CD4-positive, alpha-beta T cell treated with Interleukin-6 at 100 ng/mL for 8 hours (primary cell): ENCODE results near the gene PIGC.

ENCODE experiments used
- DNase-seq: peaks from one replicate; pipeline ENCODE4 v3.0.0-alpha.2; 2020; ENCODE audit warnings: mixed read lengths, low spot score

PIGC gene

DNA sequence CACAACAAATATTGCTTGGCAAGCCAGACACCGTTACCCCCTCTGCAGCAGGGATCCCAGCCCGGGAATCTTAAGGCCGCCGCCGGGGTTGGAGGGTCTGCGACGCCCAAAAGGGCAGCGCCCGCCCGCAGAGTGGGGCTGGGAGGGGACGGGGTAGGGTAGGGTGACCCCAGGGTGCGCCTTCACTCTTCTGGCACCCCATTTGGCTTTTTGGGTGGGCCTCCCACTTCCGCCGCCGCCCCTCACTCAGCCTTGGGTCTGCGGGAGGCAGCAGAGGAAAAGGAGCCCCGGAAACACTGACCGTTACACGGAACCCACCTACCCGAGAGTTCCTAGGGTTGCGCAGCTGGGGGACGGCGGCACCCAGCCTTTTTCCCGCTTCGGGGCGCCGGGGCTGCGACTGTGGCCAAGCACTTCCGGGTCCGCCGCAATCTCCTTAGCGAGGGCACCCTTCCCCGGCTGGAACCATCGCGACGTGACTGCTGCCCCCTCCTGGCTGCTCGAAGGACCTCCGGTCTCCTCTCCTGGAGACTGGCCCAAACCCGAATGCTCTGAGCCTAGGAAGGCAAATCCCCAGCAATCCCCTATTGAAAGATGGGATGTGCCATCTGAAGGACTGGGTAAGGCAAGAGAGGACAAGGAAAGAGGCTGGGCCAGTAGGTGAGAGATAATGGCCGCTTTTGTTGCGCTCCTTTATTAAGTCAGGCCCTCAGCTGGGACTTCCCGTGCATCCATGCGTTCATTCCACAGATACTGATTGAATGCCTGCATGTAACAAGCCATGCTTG is at the start of gene PIGC:
PIGC (minus strand) TSS at position 404 of the 788 bp plus-strand sequence. CDS start 1,447 bp downstream, outside the sequence.
- DNase-seq, result peak; percentile 91

DNA sequence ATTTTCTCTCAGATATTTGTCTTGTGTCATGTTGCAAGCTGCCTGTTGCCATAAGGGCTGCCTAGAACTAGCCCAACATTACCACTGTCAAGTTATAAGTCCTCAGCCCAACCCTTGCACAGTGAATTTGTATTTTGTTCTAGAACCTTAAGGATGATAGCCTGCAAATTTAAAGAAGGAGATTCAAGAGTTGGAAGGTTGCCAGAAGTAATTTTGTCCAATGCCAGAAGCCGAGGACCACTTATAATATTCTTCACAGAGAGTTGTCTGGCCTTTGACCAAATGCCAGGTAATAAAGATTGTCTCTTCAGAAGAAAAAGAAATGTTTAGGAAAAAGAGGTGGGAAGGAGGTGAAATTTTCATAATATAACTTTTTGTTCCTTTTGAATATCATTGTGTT is 48.6 kb upstream of the PIGC start:
- no peak for DNase-seq

DNA sequence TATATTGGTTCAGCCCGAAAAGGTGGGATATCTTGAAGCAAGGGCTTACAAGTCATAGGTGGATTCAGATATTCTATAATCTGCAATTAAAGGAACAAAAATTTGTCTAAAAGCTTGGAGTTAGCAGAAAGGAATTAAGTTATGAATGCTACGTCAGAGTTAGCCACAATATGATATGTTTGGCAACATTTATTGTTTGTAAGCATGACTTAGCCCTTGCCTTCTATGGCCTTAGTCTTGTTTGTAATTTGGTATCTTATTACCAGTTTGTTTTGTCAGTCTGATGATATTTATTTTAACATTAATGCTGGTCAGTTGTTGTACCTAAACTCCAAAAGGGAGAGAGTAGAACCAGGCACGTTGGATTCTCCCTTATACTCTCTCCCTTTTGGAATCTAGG is 46.0 kb upstream of the PIGC start:
- DNase-seq, result no peak

DNA sequence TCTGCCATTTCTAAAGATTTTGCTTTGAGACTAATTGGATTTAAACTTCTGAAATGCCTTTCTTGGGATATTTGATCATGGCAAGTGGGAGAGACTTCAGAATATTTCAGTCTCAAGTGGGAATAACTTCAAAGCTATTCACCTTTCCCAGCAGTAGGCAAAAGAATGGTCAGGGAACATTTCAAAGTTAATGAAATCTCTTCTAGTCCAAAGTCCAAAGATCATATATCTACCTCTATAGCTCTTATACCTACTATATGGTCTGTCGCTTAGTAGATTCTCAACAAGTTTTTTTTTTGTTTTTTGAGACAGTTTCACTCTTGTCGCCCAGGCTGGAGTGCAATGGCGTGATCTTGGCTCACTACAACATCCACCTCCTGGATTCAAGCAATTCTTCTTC is 44.5 kb upstream of the PIGC start:
- no peak for DNase-seq

DNA sequence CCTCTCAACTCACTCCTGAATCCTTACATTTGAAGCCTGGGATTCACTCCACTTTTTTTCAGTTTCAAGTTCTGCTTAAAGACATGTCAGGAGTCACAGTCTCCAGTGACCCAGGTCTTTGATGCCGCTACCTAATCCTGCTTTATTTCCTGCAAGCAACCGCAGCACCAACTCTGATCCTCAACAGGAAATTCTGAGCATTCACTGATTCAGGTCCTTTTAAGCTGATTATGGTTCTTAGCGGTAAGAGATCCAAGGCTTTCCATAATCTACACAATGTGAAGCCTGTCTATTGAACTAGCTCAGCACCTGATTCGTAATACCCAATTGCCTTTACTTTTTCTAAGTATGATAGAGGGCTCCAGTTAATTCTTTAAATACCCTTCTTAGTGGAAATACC is 43.7 kb upstream of the PIGC start:
- DNase-seq, result no peak

DNA sequence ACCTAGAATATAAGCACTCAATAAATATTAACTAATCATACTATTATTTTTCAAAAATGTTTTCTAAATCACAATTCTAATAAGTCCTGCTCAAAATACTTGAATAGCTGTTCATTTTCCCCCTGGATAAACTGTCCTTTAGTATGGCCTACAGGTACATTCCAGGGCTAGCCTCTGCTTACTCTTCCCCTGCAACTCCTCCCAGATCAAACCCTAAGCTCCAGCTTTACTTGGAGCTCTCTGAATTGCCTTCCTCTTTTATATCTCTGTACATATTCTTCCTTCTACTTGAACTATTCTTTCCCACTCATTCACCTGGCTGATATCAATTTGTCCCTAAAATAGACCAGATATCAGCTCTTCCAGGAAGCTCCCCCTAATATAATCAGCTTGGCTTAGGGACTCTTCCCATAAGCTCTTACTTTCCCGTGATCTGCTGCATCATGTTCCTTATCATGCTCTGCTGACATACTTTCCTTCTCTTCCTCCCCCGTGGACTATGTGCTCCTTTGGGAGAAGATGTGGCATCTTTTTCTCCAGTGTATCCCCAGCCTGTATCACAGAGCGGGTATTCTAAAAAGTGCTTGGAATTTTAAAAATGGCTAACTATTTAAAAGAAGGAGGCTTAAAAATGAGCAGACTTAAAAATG is 43.1 kb upstream of the PIGC start:
- DNase-seq, result no peak

DNA sequence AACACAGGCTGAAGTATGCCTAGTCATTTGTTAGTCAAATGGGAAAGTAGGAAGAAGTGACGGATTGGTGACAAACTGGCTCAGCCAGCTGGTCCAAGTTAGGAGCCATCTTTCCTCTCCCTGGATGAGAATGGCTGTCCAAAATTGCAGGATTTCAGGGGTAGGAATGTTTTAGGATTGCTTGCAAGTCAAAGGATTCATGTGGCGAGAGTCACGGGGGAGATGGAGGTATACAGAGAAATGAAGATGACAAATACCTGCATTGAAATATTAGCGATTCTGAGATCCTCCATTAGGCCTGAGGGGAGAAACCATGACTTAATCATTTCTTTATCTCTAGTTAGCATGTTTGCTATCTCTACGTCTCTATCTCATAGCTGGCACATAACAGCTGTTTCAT is 41.8 kb upstream of the PIGC start:
- DNase-seq, result no peak

DNA sequence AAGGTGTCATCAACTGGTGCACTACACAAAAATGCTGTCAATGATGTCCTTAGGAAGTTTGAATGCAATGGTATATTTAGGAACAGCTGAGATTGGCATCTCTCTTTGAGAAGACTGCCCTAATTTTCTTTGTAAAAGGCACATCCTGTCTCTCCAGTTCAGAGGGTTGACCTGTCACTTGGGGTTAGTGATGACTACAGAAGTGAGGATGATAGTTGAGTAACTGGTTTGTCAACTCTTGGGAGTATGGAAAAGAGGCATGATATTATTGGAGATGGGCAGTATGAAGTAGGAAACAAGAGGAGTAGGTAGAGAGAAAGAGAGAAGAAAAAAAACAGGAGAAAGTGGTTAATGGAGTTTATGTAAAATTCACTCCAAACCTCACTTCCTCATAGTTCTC is 40.4 kb upstream of the PIGC start:
- no peak for DNase-seq

DNA sequence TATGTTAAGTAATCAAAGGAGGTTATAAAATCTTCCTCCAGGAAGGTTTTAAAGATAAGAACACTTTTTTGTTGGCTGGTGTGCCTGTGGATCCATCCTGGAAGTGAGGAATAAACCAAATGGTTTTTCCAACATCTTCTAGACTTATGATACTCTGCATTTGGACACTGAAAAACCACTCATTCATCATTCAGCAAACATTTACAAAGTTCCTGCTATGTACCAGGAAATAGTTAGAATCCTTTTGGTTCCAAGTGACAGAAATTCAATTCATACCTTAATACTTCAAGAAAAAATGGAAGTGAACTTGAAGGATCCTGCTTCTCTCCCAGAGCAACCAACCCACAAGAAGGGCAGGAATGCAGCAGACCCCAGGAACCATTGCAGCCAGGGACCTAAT is 39.6 kb upstream of the PIGC start:
- no peak for DNase-seq

DNA sequence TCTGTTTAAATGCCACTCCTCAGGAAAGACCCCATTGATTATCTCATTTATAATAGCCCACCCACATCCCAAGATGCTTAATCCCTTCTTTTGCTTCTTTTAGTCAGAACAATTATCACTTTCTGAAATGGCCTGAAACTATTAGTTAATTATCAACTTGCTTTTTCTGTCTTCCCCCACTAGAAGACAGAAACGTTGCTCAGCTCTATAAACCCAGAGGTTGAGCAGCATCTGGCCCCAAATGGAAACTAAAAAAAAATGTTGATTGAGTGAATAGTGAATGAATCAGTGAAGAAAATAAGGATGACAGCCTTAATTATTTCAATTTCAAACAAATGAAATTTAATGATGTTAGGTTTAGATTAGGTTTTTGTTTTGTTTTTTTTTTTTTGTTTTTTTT is 38.2 kb upstream of the PIGC start:
- DNase-seq, result no peak

DNA sequence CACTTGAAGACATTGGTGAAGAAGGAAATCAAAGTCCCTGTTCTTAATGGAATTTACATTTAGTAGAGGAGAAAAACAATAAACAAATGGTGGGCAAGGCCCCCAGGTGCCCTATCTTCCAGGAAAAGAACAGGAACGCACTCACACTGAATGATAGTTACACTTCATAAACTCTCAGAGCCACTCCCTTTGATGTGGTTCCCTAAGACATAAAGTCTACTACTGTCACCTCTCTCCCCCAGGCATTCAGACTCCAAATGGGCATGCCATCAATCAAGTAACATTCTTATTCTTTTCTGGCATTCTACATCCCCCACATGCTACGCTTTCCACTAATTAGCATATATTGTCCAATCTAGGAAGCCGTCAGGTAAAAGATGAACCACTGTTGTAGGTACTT is 36.6 kb upstream of the PIGC start:
- DNase-seq, result no peak

DNA sequence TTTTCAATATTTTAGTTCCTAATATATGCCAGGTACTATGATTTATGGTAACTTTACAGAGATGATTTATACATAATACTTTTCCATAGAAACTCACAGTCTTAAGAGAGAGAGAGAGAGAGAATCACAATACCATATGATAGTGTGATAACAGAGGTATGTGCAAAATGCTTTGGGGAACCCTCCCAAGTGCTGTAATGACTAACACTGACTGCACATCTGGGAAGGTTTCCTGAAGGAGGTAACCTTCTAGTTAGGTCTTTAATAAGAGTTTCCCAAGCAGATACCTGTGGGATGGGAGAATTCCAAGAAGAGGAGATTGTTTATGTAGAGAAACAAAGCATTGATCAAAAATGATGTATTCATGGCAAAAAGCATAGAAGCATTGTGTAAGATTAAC is 34.6 kb upstream of the PIGC start:
- DNase-seq, result no peak

DNA sequence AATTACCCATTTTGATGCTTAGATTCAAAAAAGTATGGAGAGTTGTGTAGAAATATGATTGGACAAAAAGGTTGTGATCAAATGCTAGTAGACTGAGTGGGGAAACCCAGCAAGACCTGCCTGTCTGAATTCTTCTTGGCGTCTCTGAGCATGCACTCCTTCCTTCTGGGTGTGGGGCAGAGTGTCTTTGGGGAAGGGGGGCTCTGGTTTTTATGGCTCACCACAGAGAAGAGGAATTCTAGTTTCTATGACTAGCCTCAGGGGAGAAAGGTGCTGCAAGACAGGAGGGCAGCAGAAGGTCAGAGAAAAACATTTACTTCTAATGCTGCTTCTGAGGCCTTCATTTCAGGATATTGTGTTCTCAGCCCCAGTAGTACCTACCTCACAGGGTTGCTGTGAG is 33.9 kb upstream of the PIGC start:
- DNase-seq, result no peak

DNA sequence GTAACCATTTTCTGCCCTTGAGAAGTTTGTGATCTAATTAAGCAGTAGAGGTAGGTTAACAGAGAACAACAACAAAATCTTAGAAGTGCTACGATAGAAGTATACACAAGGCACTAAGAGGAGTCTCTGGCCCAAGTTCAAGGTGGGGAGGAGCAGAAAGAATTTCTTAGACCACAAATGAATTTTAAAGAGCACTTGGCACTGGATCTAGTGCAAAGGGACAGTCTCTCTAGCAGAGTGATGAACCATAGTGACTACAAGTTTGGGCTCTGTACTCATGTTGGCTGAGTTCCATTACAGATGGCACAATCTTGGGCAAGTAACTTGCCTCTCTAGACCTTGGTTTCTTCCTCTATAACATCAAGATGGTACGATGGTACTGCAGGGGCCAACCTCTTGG is 33.3 kb upstream of the PIGC start:
- no peak for DNase-seq

DNA sequence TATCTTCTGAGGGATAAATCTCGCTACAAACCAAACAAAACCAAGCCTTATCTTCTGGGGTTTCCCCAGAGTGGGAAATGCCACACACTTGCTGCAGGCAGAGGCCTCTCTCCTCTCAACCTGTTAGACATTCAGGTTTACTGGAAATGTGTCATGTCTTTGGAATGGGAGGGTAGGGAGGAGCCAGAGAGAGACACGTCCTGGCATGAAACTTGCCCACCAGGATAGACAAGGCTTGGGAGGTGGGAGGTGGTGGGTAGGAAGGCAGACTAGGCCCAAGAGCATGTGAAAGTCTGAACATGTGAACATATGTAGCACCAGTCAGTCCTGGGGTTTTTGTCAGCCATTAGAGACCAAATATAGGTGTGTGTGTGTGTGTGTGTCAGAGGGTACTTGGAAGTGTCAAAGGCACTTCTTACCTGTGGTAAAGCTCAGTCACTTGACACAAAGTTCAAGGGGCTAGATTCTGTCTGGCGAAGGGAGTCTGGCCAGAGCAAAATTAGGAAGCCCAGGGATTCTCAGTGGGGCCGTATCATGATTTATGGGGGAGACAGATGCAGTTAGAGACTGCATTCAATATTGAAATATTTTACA is 32.4 kb upstream of the PIGC start:
- DNase-seq, result no peak

DNA sequence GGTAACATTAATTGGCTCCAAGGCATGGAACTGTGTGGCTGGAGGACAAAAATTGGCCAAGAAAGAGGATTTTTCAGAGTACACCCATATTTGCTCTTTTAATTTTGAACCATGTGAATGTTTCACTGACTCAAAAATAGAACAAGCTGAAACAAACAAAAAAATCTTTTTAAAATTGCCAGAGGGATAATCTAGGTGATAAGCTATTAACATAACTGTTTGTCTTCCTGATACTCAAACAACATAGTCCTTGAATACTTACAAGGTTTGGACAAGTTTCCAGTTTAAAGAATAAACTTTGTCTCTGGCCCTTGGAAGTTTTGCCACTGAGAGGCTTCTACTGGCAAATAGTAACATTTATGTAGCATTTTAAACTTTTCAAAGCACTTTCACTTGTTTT is 30.0 kb upstream of the PIGC start:
- DNase-seq, result no peak

DNA sequence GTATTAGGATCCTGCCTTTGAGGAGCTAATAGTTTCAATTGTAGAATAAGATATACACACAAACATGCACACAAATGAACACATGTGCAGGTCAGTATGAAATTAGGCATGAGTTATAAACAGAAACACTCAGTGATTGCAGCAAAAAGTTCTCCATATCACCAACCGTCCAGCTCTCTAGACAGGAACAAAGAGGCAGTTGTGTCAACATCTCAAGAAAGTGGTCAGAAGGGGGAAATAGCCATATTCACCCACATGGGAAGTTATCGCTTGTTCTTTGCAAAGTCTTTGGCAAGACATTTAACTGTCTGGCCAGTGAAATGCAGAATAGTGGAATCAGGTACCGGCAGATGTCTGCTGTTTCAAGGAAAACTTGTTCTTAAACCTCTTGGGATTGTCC is 29.4 kb upstream of the PIGC start:
- no peak for DNase-seq

DNA sequence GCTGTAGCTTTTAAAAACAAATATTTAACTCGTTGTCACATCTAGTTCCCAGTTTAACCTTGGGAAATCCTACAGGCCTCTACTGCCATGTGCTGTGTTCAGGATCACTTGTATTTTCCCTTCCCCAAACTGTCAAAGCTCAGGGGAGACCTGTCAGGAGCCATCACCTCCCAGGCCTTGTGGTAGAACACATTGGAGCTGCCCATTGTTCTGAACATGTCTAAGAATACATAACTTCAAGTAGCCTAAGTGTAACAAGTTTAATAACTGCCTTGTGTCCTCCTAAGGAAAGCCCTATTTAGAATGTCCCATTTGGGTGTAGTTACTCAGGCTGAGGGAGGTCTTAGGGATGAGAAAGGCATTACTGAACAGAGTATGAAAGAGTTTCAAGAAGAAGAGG is 28.6 kb upstream of the PIGC start:
- no peak for DNase-seq

DNA sequence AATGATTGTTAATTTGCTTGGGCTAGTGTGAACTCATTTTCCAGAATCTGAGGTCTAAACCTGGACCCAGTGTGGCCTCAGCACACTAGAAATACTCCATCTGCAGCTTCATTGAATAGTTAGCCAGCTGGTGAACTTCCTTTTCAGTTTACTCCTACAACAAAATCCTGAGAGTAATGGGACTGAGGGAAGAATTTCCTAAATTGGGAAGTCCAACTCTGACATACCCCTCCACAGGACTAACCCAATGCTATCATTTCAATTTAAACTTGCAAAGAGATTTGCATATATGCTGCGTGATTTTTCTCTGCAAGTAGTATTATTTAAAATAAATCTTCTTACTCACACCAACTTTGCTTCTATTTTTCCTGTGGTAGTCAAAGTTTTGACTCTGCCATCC is 27.8 kb upstream of the PIGC start:
- no peak for DNase-seq

DNA sequence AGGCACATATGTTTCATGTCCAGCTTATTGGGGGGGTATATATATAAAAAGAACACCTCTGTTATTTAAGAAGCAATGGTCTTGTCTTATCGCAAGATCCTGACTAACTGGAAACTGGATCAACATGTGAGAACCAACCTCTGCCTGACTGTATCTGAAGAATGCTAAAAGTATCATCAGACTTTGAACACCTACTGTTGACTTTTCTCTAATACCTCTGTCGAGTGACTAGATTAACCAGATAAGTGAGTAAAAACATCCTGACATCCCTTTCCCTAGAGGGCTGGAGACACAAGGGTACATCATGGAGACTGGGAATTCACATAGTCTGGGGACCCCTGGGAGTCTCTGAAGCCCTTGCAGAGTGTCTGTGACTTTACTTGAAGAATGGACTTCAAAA is 26.3 kb upstream of the PIGC start:
- DNase-seq, result no peak

DNA sequence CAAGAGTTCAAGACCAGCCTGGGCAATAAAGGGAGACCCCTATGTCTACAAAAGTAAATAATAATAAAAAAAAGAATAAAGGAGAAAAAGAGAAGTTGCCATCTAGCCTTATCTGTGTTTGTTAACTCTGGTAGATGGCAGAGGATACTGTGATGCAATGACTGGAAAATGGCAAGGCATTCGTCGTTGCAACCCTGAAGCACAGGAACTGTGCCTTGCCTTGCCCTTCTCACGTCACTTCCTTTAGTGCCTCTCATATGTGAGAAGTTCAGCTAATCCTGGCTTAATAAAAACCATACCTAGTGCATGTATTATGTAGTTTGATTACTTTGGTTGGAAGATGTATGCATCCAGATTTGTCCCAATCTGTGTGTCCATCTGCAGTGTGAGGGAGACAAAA is 25.8 kb upstream of the PIGC start:
- DNase-seq, result no peak

DNA sequence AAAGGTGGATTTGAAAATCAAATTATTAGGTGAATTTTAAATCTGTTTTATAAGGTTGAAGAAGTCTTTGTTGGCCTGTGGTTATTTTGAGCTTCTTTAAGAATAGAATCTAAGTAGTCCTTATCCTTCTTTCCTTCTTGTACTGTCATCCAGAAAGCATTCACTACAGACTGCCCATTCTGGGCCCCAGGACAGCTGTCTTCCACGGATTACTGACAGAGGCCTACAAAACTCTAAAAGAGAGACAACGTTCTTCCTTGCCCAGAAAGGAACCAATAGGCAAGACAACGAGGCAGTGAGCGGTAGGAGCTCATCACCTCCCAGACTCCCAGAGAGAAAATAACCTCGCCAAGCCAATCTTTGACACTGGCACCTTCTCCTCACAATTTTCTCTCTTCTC is 24.4 kb upstream of the PIGC start:
- DNase-seq, result no peak

DNA sequence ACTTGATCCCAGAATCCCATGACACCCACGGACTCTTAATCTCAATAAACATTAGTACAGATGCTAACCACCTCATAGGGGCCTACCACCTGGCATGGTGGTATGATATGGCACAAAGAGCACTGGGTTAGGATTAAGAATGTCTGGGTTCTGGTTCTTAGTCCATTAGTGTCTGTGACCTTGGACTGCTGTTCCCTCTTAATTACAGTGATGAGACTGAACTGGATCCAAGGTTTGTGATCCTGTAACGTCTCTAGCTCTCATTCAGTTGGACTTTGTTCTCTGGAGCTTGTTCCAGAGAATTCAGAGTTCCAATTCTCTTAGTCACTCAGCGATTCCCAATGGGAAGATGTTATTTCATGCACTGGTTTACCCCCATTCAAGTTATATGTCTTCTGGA is 23.6 kb upstream of the PIGC start:
- no peak for DNase-seq
